DND-41 (cell line): Measurements from ENCODE around the gene PTPN1.

Experiments
- CTCF ChIP-seq: IDR thresholded peaks from 2 replicates; pipeline ENCODE4 v1.5.1; 2012; ENCODE audit warnings: borderline replicate concordance, low read length, moderate library complexity, mild to moderate bottlenecking; ENCODE audit not compliant: poor library complexity, severe bottlenecking; ENCODE audit errors: extremely low read depth
- EZH2 ChIP-seq: IDR thresholded peaks from 3 replicates; pipeline ENCODE4 v1.6.1; 2012; ENCODE audit warnings: borderline replicate concordance, low read depth, mild to moderate bottlenecking, moderate library complexity, low read length, inconsistent platforms; ENCODE audit not compliant: severe bottlenecking

DNA sequence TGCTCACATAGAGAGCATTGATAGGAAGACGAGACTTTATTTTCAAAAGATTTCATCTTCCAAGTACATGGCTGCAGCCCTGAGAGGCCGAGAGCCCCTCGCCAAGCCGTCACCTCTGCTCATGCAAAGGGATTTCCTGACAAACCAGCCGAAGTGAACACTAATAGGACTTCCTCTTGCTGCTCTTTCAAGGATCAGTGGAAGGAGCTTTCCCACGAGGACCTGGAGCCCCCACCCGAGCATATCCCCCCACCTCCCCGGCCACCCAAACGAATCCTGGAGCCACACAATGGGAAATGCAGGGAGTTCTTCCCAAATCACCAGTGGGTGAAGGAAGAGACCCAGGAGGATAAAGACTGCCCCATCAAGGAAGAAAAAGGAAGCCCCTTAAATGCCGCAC is 69.3 kb downstream of the PTPN1 start:
- no peak for TF ChIP-seq CTCF
- no peak for TF ChIP-seq EZH2
